ENCODE data around the gene ATP2C2. TPM values are rescaled to one million over a fixed set of nuclear protein-coding genes. Genes with fewer than 3 reads are reported as not detected.

Gene ATP2C2
- total and polyA plus RNA-seq, 2 of the 8 experiments (the other 6 are each of a cell fraction or from before 2014, with no cell fraction given), result 1.2 to 2.8 TPM

- Histone ChIP-seq H3K23me2 (ENCODE audit: low read depth, low read length) (no peaks in the 10 kb centered on the region), H2BK12ac (ENCODE audit: low read depth, low read length) (no peak overlapping the region), H3K27me3 (replicated peaks in 1 of 4; ENCODE audit: control insufficient read depth in 3 of 4, extremely low read depth in 1 of 4, insufficient read depth in 3 of 4, low read length in 3 of 4) (no peaks in the 10 kb centered on the region), H3K79me2 (ENCODE audit: control insufficient read depth in 1 of 2, insufficient read depth in 2 of 2, low read length in 2 of 2) (no peaks in the 10 kb centered on the region), H3K4me3 (ENCODE audit: extremely low read depth in 1 of 4, insufficient read depth in 2 of 4, low read depth in 3 of 4, low read length in 4 of 4) (no peak overlapping the region), H3K9me3 (ENCODE audit: insufficient read depth in 2 of 2, low read depth in 1 of 2, low read length in 1 of 2) (no peaks in the 10 kb centered on the region), H2BK20ac (ENCODE audit: low read length) (no peak overlapping the region), H3K4me2 (ENCODE audit: insufficient read depth in 1 of 2, low read depth in 2 of 2, low read length in 2 of 2) (no peak overlapping the region), H3K14ac (ENCODE audit: insufficient read length) (no peak overlapping the region), H2AFZ (ENCODE audit: low read length) (no peak overlapping the region), H3K23ac (ENCODE audit: insufficient read length) (no peak overlapping the region), H3K4ac (replicated peaks; ENCODE audit: insufficient read length, low read depth, low read length) (no peak overlapping the region), H2AK5ac (ENCODE audit: low read depth, low read length) (no peak overlapping the region), H3K27ac (ENCODE audit: low read depth, low read length) (no peak overlapping the region), H4K91ac (replicated peaks; ENCODE audit: insufficient read length, low read length) (no peak overlapping the region), H3K56ac (replicated peaks; ENCODE audit: insufficient read length, low read depth, low read length) (no peak overlapping the region), H3K9ac (replicated peaks in 1 of 4; ENCODE audit: extremely low read depth in 1 of 4, low read depth in 3 of 4, low read length in 3 of 4) (no peak overlapping the region), H3K36me3 (ENCODE audit: control insufficient read depth in 2 of 4, insufficient read depth in 4 of 4, low read length in 3 of 4) (no peaks in the 10 kb centered on the region), H2BK5ac (ENCODE audit: low read depth, low read length) (no peak overlapping the region), H4K20me1 (replicated peaks in 1 of 2; ENCODE audit: control insufficient read depth in 1 of 2, insufficient read depth in 2 of 2, low read length in 2 of 2) (no peaks in the 10 kb centered on the region), H3K79me1 (ENCODE audit: low read depth, low read length) (no peaks in the 10 kb centered on the region), H4K8ac (ENCODE audit: extremely low read depth, insufficient read depth, low read length) (no peak overlapping the region), H2BK120ac (replicated peaks; ENCODE audit: low read depth, low read length) (no peak overlapping the region), H3K18ac (ENCODE audit: extremely low read depth, low read length) (no peak overlapping the region), H2BK15ac (ENCODE audit: low read length) (no peak overlapping the region), H4K5ac (ENCODE audit: insufficient read length, low read depth, low read length) (no peak overlapping the region), H3K4me1 (replicated peaks in 1 of 4; ENCODE audit: control insufficient read depth in 3 of 4, insufficient read depth in 4 of 4, low read length in 3 of 4) (peaks cover 0 to 6% (median 3%) of the 10 kb centered on the region in 4 experiments; a peak in 2 of 7 replicates)
- DNase-seq (ENCODE audit: low read depth in 1 of 2, low spot score in 2 of 2), result no peak
- 89% methylated on average over 10 of the region's 10 CpGs; no CpG with 5 or more reads in 1 of the 2 experiments for WGBS, 2 experiments (ENCODE audit: extremely low coverage in 1 of 2, insufficient coverage in 1 of 2, insufficient read length in 1 of 2, insufficient replicate concordance in 2 of 2, low coverage in 1 of 2, low lambda C conversion rate in 2 of 2, missing lambda C conversion rate in 1 of 2)
- CTCF ChIA-PET (ENCODE audit: partially characterized antibody), result interaction anchor here (0.7 to 1.6 kb wide), 12 partner anchors 8 to 324 kb away, joined by 3 to 6 read pairs (median 3); no protein-coding TSS in a partner anchor
- FAIRE-seq, result no peak
- POLR2A ChIA-PET (ENCODE audit: partially characterized antibody), result interaction anchor here (0.9 kb wide), 1 partner anchor 14 kb away, joined by 3 read pairs; no protein-coding TSS in a partner anchor
- TF ChIP-seq SIX5 (IDR thresholded peaks at IDR 0.05; ENCODE audit: low read depth, low read length) (no peak), RNF2 (IDR thresholded peaks at IDR 0.05; ENCODE audit: borderline replicate concordance, low read depth, low read length, missing control alignments, poor library complexity, severe bottlenecking) (no peak), SAP30 (IDR thresholded peaks at IDR 0.05; ENCODE audit: insufficient read depth, insufficient replicate concordance, low read length) (no peak), SUZ12 (IDR thresholded peaks at IDR 0.05; ENCODE audit: low read length) (no peak), BCL11A (IDR thresholded peaks at IDR 0.05; ENCODE audit: low read depth in 2 of 2, low read length in 2 of 2) (no peak), RAD21 (IDR thresholded peaks at IDR 0.05 in 1 of 2, conservative IDR thresholded peaks at IDR 0.05 in 1 of 2; ENCODE audit: low read depth in 2 of 2, low read length in 2 of 2) (no peak), TAF1 (IDR thresholded peaks at IDR 0.05; ENCODE audit: low read depth, low read length) (no peak), MAX (IDR thresholded peaks at IDR 0.05) (no peak), CREB1 (IDR thresholded peaks at IDR 0.05) (no peak), SIN3A (conservative IDR thresholded peaks at IDR 0.05 in 1 of 2, IDR thresholded peaks at IDR 0.05 in 1 of 2; ENCODE audit: low read depth in 1 of 2, low read length in 2 of 2) (no peak), SIRT6 (IDR thresholded peaks at IDR 0.05; ENCODE audit: low read length) (no peak), EGR1 (IDR thresholded peaks at IDR 0.05; ENCODE audit: borderline replicate concordance, low read depth, low read length) (no peak)
- TF ChIP-seq, protein P1, sequence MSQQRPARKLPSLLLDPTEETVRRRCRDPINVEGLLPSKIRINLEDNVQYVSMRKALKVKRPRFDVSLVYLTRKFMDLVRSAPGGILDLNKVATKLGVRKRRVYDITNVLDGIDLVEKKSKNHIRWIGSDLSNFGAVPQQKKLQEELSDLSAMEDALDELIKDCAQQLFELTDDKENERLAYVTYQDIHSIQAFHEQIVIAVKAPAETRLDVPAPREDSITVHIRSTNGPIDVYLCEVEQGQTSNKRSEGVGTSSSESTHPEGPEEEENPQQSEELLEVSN (IDR thresholded peaks at IDR 0.05), result no peak
Measured at GRCh38 chr16:84398701-84399100, 30.4 kb downstream of the ATP2C2 start.

Data from H1 (cell line).